Measurements from ENCODE around the gene ZNF438.

GRCh38 chr10:30840395-30841050 is 191.1 kb downstream of the ZNF438 start:
- TF ChIP-seq POLR2A (IDR thresholded peaks at IDR 0.05) = no peak
- no peak for TF ChIP-seq CTCF (IDR thresholded peaks at IDR 0.05)
